Activated T-helper 1 cell treated with anti-CD3 and anti-CD28 coated beads, Interleukin-12 subunit alpha, Interleukin-12 subunit beta, Interleukin-2, Interleukin-4 antibody, amounts not matched to agents 30 ng/mL and 10 ng/mL and 1 ng/mL, durations not matched to agents 14 hours and 24 hours and 36 hours (primary cell): ENCODE measurements around the gene SKOR1. TPM values are rescaled to one million over a fixed set of nuclear protein-coding genes. Genes with fewer than 3 reads are reported as not detected.

Source experiments
- DNase-seq: peaks from one replicate; pipeline ENCODE4 v3.0.0; 2021; ENCODE audit warnings: low spot score
- H3K27ac Mint-ChIP-seq: one replicate; pipeline ENCODE4 v1.8.0; 2021; ENCODE audit warnings: mild to moderate bottlenecking, mixed read lengths
- H3K27me3 Mint-ChIP-seq: one replicate; pipeline ENCODE4 v1.8.0; 2022; ENCODE audit warnings: mild to moderate bottlenecking, moderate library complexity, mixed read lengths; ENCODE audit not compliant: insufficient read depth
- H3K36me3 Mint-ChIP-seq: one replicate; pipeline ENCODE4 v1.8.0; 2021; ENCODE audit warnings: low read depth, mixed read lengths
- H3K4me1 Mint-ChIP-seq: one replicate; pipeline ENCODE4 v1.8.0; 2021; ENCODE audit warnings: low read depth, mixed read lengths
- H3K4me3 Mint-ChIP-seq: one replicate; pipeline ENCODE4 v1.8.0; 2021; ENCODE audit warnings: mild to moderate bottlenecking, moderate library complexity, mixed read lengths
- H3K9me3 Mint-ChIP-seq: one replicate; pipeline ENCODE4 v1.8.0; 2021; ENCODE audit warnings: mixed read lengths
- intact Hi-C: fragments of 100-400 bp; cut with micrococcal nuclease; formaldehyde crosslinking; loops from one replicate; pipeline ENCODE4 v1.15.1; 2024
- total RNA-seq: library from RNA; stranded (reverse); gene quantifications from 2 replicates; pipeline ENCODE4 v1.2.3, GENCODE V29; 2022

Gene SKOR1
- total RNA-seq, 1 donor from 2014 or later: 0.21 TPM

DNA sequence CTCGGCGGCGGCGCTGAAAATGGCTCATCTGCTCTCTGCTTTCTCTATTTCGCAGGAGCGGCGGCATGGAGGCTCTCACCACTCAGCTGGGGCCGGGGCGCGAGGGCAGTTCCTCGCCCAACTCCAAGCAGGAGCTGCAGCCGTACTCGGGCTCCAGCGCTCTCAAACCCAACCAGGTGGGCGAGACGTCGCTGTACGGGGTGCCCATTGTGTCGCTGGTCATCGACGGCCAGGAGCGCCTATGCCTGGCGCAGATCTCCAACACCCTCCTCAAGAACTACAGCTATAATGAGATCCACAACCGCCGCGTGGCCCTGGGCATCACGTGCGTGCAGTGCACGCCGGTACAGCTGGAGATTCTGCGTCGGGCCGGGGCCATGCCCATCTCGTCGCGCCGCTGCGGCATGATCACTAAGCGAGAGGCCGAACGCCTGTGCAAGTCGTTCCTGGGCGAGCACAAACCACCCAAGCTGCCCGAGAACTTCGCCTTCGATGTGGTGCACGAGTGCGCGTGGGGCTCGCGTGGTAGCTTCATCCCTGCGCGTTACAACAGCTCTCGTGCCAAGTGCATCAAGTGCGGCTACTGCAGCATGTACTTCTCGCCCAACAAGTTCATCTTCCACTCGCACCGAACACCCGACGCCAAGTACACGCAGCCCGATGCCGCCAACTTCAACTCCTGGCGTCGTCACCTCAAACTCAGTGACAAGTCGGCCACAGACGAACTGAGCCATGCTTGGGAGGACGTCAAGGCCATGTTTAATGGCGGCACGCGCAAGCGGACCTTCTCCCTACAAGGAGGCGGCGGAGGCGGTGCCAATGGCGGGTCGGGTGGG, 790 bp downstream of the SKOR1 start:
- H3K9me3 Mint-ChIP-seq: no peaks in the 10 kb centered on the region
- H3K27ac Mint-ChIP-seq: peak overlapping the region; percentile 84
- peaks cover 24% of the 10 kb centered on the region for H3K4me1 Mint-ChIP-seq
- intact Hi-C loops: no loop called here
- DNase-seq: no peak
- peak overlapping the region; percentile 42 for H3K4me3 Mint-ChIP-seq
- H3K36me3 Mint-ChIP-seq: peaks cover 9% of the 10 kb centered on the region
- peaks cover 68% of the 10 kb centered on the region for H3K27me3 Mint-ChIP-seq

DNA sequence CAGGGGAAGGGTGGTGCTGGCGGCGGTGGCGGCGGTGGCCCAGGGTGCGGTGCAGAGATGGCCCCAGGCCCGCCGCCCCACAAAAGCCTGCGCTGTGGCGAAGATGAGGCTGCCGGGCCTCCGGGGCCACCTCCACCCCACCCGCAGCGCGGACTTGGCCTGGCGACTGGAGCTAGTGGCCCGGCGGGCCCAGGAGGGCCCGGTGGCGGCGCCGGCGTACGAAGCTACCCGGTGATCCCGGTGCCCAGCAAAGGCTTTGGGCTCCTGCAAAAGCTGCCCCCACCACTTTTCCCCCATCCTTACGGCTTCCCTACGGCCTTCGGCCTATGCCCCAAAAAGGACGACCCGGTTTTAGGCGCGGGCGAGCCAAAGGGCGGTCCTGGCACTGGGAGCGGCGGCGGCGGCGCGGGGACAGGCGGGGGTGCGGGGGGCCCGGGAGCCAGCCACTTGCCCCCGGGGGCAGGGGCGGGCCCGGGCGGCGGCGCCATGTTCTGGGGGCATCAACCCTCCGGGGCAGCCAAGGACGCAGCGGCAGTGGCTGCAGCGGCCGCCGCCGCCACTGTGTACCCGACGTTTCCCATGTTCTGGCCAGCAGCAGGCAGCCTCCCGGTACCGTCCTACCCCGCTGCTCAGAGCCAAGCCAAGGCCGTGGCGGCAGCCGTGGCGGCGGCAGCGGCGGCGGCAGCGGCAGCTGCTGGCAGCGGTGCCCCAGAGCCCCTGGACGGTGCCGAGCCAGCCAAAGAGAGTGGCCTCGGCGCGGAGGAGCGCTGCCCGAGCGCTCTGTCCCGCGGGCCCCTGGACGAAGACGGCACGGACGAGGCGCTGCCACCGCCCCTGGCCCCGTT, 1.6 kb downstream of the SKOR1 start:
- H3K36me3 Mint-ChIP-seq: peaks cover 9% of the 10 kb centered on the region

GRCh38 chr15:67827562-67828277, 2.4 kb downstream of the SKOR1 start:
- intact Hi-C loops: no loop called here
- DNase-seq: no peak
- Mint-ChIP-seq H3K4me3 (no peak overlapping the region), H3K36me3 (peaks cover 9% of the 10 kb centered on the region), H3K4me1 (peaks cover 24% of the 10 kb centered on the region), H3K9me3 (no peaks in the 10 kb centered on the region), H3K27me3 (peaks cover 68% of the 10 kb centered on the region), H3K27ac (no peak overlapping the region)

More for the DNA sequence above, 1.6 kb downstream of the SKOR1 start:
- intact Hi-C loops: no loop called here
- H3K4me1 Mint-ChIP-seq: peaks cover 24% of the 10 kb centered on the region
- H3K27ac Mint-ChIP-seq: no peak overlapping the region
- no peak overlapping the region for H3K4me3 Mint-ChIP-seq
- peaks cover 68% of the 10 kb centered on the region for H3K27me3 Mint-ChIP-seq
- no peak for DNase-seq
- no peaks in the 10 kb centered on the region for H3K9me3 Mint-ChIP-seq

GRCh38 chr15:67828278-67828968, 3.1 kb downstream of the SKOR1 start:
- Mint-ChIP-seq H3K27me3 (peaks cover 72% of the 10 kb centered on the region), H3K4me3 (no peak overlapping the region)
- DNase-seq: no peak

GRCh38 chr15:67828969-67829646, 3.8 kb downstream of the SKOR1 start:
- H3K27me3 Mint-ChIP-seq: peaks cover 72% of the 10 kb centered on the region
- DNase-seq: no peak
- peaks cover 28% of the 10 kb centered on the region for H3K4me1 Mint-ChIP-seq
- H3K36me3 Mint-ChIP-seq: peaks cover 3% of the 10 kb centered on the region
- H3K27ac Mint-ChIP-seq: peak overlapping the region; percentile 10
- intact Hi-C loops: no loop called here
- H3K4me3 Mint-ChIP-seq: no peak overlapping the region
- H3K9me3 Mint-ChIP-seq: no peaks in the 10 kb centered on the region

More at GRCh38 chr15:67828278-67828968, 3.1 kb downstream of the SKOR1 start:
- Mint-ChIP-seq H3K36me3 (peaks cover 9% of the 10 kb centered on the region), H3K4me1 (peaks cover 30% of the 10 kb centered on the region), H3K9me3 (no peaks in the 10 kb centered on the region), H3K27ac (peak overlapping the region; percentile 79)
- intact Hi-C loops: no loop called here

DNA sequence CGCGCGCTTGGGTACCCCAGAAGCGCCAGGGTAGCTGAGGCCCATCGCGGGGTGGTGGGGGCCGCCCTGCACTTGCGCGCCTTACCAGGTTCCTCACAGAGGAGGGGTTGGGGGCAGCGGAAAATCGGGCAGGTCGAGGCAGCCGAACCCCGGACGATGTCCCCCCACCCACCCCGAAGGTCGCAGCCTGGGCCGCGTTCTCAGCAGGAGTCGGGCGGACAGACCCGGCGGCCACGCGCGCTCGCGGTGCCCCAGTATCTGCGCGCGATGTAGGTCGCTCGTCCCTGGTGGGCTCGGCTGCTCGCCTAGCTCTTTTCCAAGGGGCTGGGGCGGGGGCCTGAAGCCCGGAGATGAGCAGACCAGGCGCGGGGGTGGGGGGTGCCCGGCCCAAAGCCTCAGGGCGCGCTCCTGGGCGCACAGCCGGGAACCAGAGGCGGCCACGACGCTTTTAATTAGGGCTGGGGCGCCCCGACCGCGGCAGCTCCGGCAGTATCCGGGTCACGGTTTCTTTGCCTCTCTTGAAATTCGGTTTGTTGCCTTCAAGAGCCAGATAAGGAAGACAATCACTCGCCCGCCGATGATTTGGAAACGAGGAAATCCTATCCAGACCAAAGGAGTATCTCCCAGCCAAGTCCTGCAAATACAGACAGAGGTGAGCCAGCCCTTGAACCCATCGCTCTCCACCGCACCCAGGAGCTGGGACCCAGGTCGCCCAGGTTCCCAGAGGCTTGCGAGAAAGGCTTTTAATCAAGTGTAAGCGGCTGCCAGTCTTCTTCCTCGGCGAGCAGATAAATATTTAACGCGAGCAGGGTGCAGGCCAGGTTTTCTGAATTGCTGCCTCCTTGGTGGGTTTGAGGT, 4.6 kb downstream of the SKOR1 start:
- intact Hi-C loops: no loop called here
- Mint-ChIP-seq H3K4me1 (peaks cover 28% of the 10 kb centered on the region), H3K9me3 (no peaks in the 10 kb centered on the region), H3K36me3 (peaks cover 2% of the 10 kb centered on the region), H3K27ac (peak overlapping the region; percentile 18), H3K4me3 (no peak overlapping the region), H3K27me3 (peaks cover 71% of the 10 kb centered on the region)
- no peak for DNase-seq

DNA sequence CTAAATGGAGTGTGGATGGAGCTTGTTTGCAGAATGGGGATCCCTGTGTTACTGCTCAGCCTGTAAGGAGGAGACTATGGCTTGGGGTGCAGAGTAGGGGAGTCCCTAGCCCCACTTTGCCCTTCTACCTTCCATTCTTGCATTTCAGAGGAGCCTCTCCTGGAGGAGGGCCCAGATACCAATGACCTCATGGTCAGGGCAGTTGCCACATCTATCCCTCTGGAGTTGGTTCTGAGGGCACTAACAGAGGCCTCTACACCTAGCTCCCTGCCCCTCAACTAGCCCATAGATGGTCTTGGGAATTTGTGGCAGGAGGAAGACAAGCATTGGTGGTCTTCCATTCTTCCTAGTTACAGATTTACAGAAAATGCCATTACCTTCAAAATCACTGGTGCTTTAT, 6.1 kb downstream of the SKOR1 start:
- Mint-ChIP-seq H3K27ac (no peak overlapping the region), H3K4me3 (no peak overlapping the region), H3K9me3 (no peaks in the 10 kb centered on the region), H3K4me1 (peaks cover 20% of the 10 kb centered on the region), H3K27me3 (peaks cover 72% of the 10 kb centered on the region), H3K36me3 (peaks cover 3% of the 10 kb centered on the region)
- intact Hi-C loops: no loop called here
- no peak for DNase-seq

GRCh38 chr15:67832031-67832551, 6.8 kb downstream of the SKOR1 start:
- intact Hi-C loops: no loop called here
- Mint-ChIP-seq H3K9me3 (no peaks in the 10 kb centered on the region), H3K27me3 (peaks cover 74% of the 10 kb centered on the region), H3K4me3 (no peak overlapping the region), H3K4me1 (peaks cover 19% of the 10 kb centered on the region), H3K27ac (no peak overlapping the region), H3K36me3 (peaks cover 4% of the 10 kb centered on the region)
- no peak for DNase-seq

GRCh38 chr15:67832897-67833709, 7.8 kb downstream of the SKOR1 start:
- intact Hi-C loops: loop anchor here (1.0 kb wide), 1 partner anchor 9 kb away; no protein-coding TSS in a partner anchor
- H3K4me1 Mint-ChIP-seq: peaks cover 19% of the 10 kb centered on the region
- H3K9me3 Mint-ChIP-seq: no peaks in the 10 kb centered on the region
- H3K4me3 Mint-ChIP-seq: peak overlapping the region; percentile 48
- peaks cover 81% of the 10 kb centered on the region for H3K27me3 Mint-ChIP-seq
- peaks cover 4% of the 10 kb centered on the region for H3K36me3 Mint-ChIP-seq
- H3K27ac Mint-ChIP-seq: no peak overlapping the region
- DNase-seq: no peak

DNA sequence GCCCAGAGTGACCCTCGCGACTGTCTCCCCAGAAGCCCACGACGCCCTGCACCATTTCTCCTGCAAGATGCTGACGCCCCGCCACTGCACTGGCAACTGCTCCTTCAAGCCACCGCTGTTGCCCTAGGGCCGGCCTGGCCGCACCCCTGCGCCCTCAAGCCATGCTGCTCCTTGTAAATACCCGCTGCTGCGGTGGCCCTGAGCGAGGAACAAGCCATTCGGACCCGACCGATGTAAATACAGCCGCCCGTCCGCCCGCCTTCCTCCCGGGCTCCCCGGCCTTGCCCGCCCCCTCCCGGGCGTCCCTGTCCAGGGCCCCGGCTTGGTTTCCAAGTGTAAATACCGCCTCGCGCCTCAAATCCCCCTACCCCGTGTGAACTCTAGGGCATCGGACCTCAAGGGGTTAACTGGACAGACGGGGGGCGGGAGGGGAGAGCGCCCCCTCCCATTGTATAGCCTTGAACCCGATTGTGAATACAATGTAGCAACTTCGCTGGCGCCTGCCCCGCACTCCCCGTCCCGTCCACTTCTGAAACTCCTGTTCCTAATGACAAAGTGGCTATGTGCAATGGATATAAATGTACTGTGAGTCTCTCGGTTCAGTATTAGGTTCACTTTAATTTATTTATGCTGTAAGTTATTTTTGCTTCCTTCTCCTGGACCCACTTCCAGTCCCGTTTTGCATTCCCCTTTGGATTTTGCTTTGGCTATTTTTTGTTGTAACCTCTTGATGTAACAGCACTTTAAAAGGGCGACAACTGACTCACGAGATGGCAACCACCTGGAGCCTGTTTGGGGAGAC, 8.6 kb downstream of the SKOR1 start:
- intact Hi-C loops: loop anchor here (1.0 to 2.0 kb wide), 2 partner anchors 10 to 13 kb away; no protein-coding TSS in a partner anchor
- DNase-seq: no peak

More for the DNA sequence above, 8.6 kb downstream of the SKOR1 start:
- H3K9me3 Mint-ChIP-seq: no peaks in the 10 kb centered on the region
- peak overlapping the region; percentile 48 for H3K27ac Mint-ChIP-seq
- peaks cover 4% of the 10 kb centered on the region for H3K36me3 Mint-ChIP-seq
- H3K4me1 Mint-ChIP-seq: peaks cover 25% of the 10 kb centered on the region
- peak overlapping the region; percentile 76 for H3K4me3 Mint-ChIP-seq
- H3K27me3 Mint-ChIP-seq: peaks cover 76% of the 10 kb centered on the region
